Esophagus squamous epithelium (tissue), 5 donors: ENCODE results near the gene DLG4. TPM values are rescaled to one million over a fixed set of nuclear protein-coding genes. Genes with fewer than 3 reads are reported as not detected.
A peak's percentile ranks its signal among the peaks of the same experiment; 100 is the strongest.

Source experiments
- DNase-seq: peaks from one replicate; lab custom pipeline; 2025; lab: John Stamatoyannopoulos, UW
- H3K27ac ChIP-seq, 4 donors: fragments of 200-600 bp; sonication (generic); one replicate each; pipeline ENCODE4 v1.5.1; 2016 to 2019; ENCODE audit warnings: mild to moderate bottlenecking in 1 of 4
- H3K27me3 ChIP-seq, 4 donors: fragments of 200-600 bp; sonication (generic); 1 replicate in 3 of 4; 2 replicates in 1 of 4; pipeline versions ENCODE4 v1.5.1 to v1.6.0; 2017 to 2021; ENCODE audit warnings: antibody characterized with exemption in 1 of 4
- H3K36me3 ChIP-seq, 3 donors: fragments of 200-600 bp; sonication (generic); one replicate each; pipeline ENCODE4 v1.5.1; 2016 to 2019
- H3K4me1 ChIP-seq, 3 donors: fragments of 200-600 bp; sonication (generic); one replicate each; pipeline ENCODE4 v1.5.1; 2017 to 2019
- H3K4me3 ChIP-seq, 4 donors: fragments of 200-600 bp; sonication (generic); 1 replicate in 3 of 4; 2 replicates in 1 of 4; pipeline ENCODE4 v1.5.1; 2016 to 2019; ENCODE audit warnings: mild to moderate bottlenecking in 2 of 4, moderate library complexity in 1 of 4
- H3K9me3 ChIP-seq, 3 donors: fragments of 200-600 bp; sonication (generic); one replicate each; pipeline ENCODE4 v1.5.1; 2016 to 2019
- CTCF ChIP-seq, 6 experiments: fragments of 450-650 bp in 4 of 6; fragments of 200-600 bp in 2 of 6; sonication (generic) in 2 of 6; IDR thresholded peaks; one replicate each; pipeline ENCODE4 v1.5.1; 2016 to 2019; ENCODE audit warnings: antibody characterized with exemption in 6 of 6, mild to moderate bottlenecking in 4 of 6, moderate library complexity in 4 of 6
- POLR2A ChIP-seq, 4 donors: fragments of 450-650 bp; IDR thresholded peaks; one replicate each; pipeline ENCODE4 v1.6.1; 2017; ENCODE audit warnings: antibody characterized with exemption in 4 of 4, mild to moderate bottlenecking in 4 of 4, moderate library complexity in 3 of 4
- WGBS, 2 donors: methylation state at CpG; one replicate each; pipeline ENCODE4 v1.1.5; 2018; 5-methylcytosine and 5-hydroxymethylcytosine counted together
- intact Hi-C: fragments of 100-400 bp; cut with DNase I; formaldehyde crosslinking; loops from one replicate; pipeline ENCODE4 v1.15.0; 2022
- total RNA-seq, 4 donors: library from RNA; depleted of rRNA; stranded (reverse); fragments of >200 nt; gene quantifications; one replicate each; pipeline ENCODE4 v1.1.0, GENCODE V29; 2016
- donor health status: DM: yes; HTN: yes; CAD: no.

The DLG4 gene
- total RNA-seq, 4 donors from 2014 or later = 2.6 to 13.9 (median 6.0) TPM

DNA sequence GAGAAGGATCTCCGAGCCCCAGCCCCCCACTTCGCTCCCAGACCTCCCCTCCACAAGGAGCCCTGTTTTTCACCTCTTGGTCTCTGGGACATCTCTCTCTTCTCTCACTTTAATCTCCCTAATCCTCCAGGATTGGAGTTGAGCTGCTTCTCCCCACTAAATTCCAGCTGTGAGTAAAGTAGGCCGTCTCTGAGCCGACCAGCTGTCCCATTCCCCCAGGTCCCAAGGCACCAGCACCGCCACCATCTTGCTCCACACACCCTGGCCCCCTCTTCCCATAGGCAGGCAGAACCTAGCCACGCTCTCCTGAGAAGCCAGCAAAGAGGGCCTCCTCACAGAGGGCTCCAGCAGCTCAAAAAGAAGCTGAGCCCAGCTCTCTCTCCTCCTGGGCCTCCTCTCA lies 878 bp downstream of the DLG4 start:
- no peak for TF ChIP-seq CTCF (IDR thresholded peaks at IDR 0.05)
- TF ChIP-seq POLR2A (IDR thresholded peaks at IDR 0.05) = no peak
- H3K36me3 ChIP-seq = peaks cover 13 to 28% (median 13%) of the 10 kb centered on the region in 3 donors
- intact Hi-C loops = no loop called here
- DNase-seq = no peak
- WGBS, 2 donors = 71 to 83% methylated on average over 4 to 6 of the region's 6 CpGs
- no peaks in the 10 kb centered on the region for H3K9me3 ChIP-seq
- H3K4me3 ChIP-seq = no peak overlapping the region
- no peaks in the 10 kb centered on the region for H3K27me3 ChIP-seq
- H3K4me1 ChIP-seq = peaks cover 66 to 97% (median 70%) of the 10 kb centered on the region in 3 donors
- H3K27ac ChIP-seq = peak overlapping the region; percentile 95 to 100 (median 98)

DNA sequence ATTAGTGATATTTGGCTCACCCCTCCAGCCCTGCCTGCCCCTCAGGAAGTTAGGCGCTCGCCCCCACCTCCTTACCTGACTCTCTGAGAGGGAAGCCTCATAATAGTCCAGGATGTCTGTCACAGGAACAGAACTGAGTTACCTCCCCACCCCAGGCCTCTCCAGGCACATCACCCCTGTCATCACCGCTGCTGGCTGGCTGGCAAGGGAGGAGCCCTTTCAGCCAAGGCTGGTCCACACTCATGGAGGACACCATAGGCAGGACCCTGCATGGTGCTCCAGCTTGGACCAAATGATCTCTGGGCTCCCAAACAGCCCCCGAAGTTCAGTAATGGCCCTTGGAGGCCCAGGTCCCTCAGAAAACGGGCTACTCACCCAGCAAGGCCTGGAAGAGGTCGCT lies 1.5 kb downstream of the DLG4 start:
- intact Hi-C loops = no loop called here

DNA sequence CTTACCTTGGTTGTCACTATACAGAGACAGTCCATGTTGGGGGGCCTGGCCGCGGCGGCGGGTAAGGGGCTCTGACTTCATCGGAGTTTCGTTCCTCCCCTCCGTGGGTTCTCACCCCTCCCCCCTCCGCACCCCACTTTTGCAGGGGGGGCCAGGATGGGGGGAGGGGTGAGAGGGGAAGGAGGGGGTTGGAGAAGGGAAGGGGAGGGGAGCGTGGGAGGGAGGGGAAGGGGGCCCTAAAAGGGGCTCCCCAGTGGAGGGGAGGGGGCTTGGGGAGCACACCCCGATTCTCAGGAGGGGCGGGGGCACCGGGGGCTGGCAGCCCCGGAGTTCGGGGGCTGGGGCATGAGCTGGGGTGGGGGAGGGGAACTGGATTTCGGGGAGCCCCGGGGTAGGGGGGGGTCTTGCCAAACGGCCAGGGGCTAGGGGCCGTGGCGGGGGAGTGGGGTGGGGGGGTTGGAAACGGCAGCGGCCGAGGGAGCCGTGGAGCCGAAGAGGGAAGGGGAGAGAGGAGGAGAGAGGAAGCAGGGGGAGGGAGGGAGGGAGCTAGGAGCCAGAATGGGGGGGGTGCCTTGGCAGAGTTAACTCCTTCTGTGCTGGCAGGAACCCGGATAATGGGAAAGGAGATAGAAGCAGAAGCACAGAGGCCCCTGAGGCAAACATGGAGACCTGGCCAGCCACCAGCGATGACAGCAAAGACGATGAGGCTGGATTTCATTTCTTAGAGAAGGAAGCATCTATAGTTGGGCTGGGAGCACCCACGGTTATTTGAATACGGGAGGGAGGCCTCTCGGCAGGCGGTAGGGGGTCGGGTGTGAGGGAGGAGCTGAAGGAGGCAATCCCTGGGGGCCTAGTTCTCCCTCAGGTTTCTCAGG lies 2.3 kb downstream of the DLG4 start:
- 2 to 4% methylated on average over 12 to 15 of the region's 32 CpGs for WGBS, 2 donors

More for the DNA sequence above, 1.5 kb downstream of the DLG4 start:
- Histone ChIP-seq H3K9me3 (no peaks in the 10 kb centered on the region), H3K27me3 (no peaks in the 10 kb centered on the region), H3K4me1 (peaks cover 65 to 97% (median 65%) of the 10 kb centered on the region in 3 donors), H3K36me3 (peaks cover 7 to 22% (median 7%) of the 10 kb centered on the region in 3 donors), H3K4me3 (peak overlapping the region in 3 of 4 donors; percentile 42 to 73 (median 52)), H3K27ac (peak overlapping the region; percentile 32 to 100 (median 98))
- no peak for TF ChIP-seq CTCF (IDR thresholded peaks at IDR 0.05)
- no peak for TF ChIP-seq POLR2A (IDR thresholded peaks at IDR 0.05)
- 43 to 65% methylated on average over 1 to 5 of the region's 6 CpGs for WGBS, 2 donors
- DNase-seq = no peak

GRCh38 chr17:7216242-7217112 lies 3.2 kb downstream of the DLG4 start:
- H3K36me3 ChIP-seq = peaks cover 0 to 5% (median 0%) of the 10 kb centered on the region in 3 donors
- peaks cover 50 to 88% (median 57%) of the 10 kb centered on the region in 3 donors for H3K4me1 ChIP-seq
- no peaks in the 10 kb centered on the region for H3K9me3 ChIP-seq
- no peak for TF ChIP-seq CTCF (IDR thresholded peaks at IDR 0.05)
- no peak for TF ChIP-seq POLR2A (IDR thresholded peaks at IDR 0.05)
- DNase-seq = no peak
- H3K27ac ChIP-seq = peak overlapping the region; percentile 32 to 100 (median 98)
- intact Hi-C loops = no loop called here
- no peaks in the 10 kb centered on the region for H3K27me3 ChIP-seq
- H3K4me3 ChIP-seq = peak overlapping the region; percentile 20 to 73 (median 47)
- 20 to 25% methylated on average over 6 of the region's 7 CpGs for WGBS, 2 donors

More for the DNA sequence above, 2.3 kb downstream of the DLG4 start:
- Histone ChIP-seq H3K9me3 (no peaks in the 10 kb centered on the region), H3K36me3 (peaks cover 0 to 14% (median 0%) of the 10 kb centered on the region in 3 donors), H3K27ac (peak overlapping the region; percentile 32 to 100 (median 98)), H3K27me3 (no peaks in the 10 kb centered on the region), H3K4me1 (peaks cover 59 to 89% (median 61%) of the 10 kb centered on the region in 3 donors), H3K4me3 (peak overlapping the region; percentile 20 to 73 (median 47))
- DNase-seq = no peak
- intact Hi-C loops = no loop called here
- no peak for TF ChIP-seq POLR2A (IDR thresholded peaks at IDR 0.05)
- TF ChIP-seq CTCF (IDR thresholded peaks at IDR 0.05) = no peak
